ENCODE results near the gene CCDC146.

DNA sequence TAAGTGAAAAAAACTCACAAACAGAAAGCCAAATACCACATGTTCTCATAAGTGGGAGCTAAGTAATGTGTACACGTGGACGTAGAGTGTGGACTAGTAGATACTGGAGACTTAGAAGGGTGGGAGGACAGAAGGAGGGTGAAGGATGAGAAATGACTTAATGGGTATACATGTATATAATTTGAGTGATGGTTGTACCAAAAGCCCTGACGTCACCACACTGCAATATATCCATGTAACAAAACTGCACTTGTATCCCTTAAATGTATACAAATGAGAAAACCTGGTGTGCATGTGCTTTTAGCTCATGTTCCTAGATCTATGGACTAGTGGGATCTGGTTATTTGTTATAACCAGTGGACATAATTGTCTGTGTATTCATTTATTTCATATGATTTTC, 125.7 kb downstream of the CCDC146 start:
- TF ChIP-seq EZH2phosphoT487 (IDR thresholded peaks at IDR 0.05; ENCODE audit: low read depth, severe bottlenecking, unreplicated experiment) (no peak), CTCF (IDR thresholded peaks at IDR 0.05; ENCODE audit: poor library complexity) (no peak), EZH2 (IDR thresholded peaks at IDR 0.05; ENCODE audit: borderline replicate concordance) (no peak)
